CD4-positive, alpha-beta T cell (primary cell): ENCODE data around the gene BCL2L1. TPM values are rescaled to one million over a fixed set of nuclear protein-coding genes. Genes with fewer than 3 reads are reported as not detected.

Source experiments
- ATAC-seq: fragments of 200-7000 bp; cut with Tn5 transposase; one replicate; pipeline ENCODE4 v1.10.0; 2022; ENCODE audit warnings: mild to moderate bottlenecking; ENCODE audit not compliant: poor library complexity
- CTCF ChIA-PET: fragments of 350-600 bp; sonication (Branson Sonifier 250); formaldehyde crosslinking; loops from one replicate; lab custom pipeline; 2021; ENCODE audit warnings: antibody characterized with exemption, inconsistent platforms; lab: Charles Lee
- POLR2A ChIA-PET: fragments of 350-600 bp; sonication (Branson Sonifier 250); formaldehyde crosslinking; loops from one replicate; lab custom pipeline; 2021; ENCODE audit warnings: antibody characterized with exemption, inconsistent platforms; lab: Charles Lee
- DNase-seq, 14 experiments: peaks; one replicate each; pipeline ENCODE4 v3.0.0-alpha.2; 2013 to 2020; ENCODE audit warnings: mixed read lengths in 2 of 14
- H3K27ac ChIP-seq, 2 donors: one replicate each; pipeline versions ENCODE4 v1.5.1 to v1.7.0; 2013; ENCODE audit warnings: low read length in 2 of 2, low read depth in 1 of 2, mild to moderate bottlenecking in 1 of 2
- H3K27me3 ChIP-seq, 2 experiments: 1 replicate in 1 of 2; 2 replicates in 1 of 2; pipeline versions ENCODE4 v1.6.1 to v1.7.0; 2013; ENCODE audit warnings: low read length in 2 of 2, control low read depth in 1 of 2, mild to moderate bottlenecking in 1 of 2, moderate library complexity in 1 of 2; ENCODE audit not compliant: insufficient read depth in 2 of 2, control insufficient read depth in 1 of 2
- H3K36me3 ChIP-seq: one replicate; pipeline ENCODE4 v1.6.1; 2013; ENCODE audit warnings: low read length, control low read depth; ENCODE audit not compliant: insufficient read depth
- H3K4me1 ChIP-seq: one replicate; pipeline ENCODE4 v1.6.1; 2013; ENCODE audit warnings: low read length, control low read depth; ENCODE audit not compliant: insufficient read depth
- H3K4me3 ChIP-seq: one replicate; pipeline ENCODE4 v1.5.1; 2013; ENCODE audit warnings: mild to moderate bottlenecking, low read length, moderate library complexity
- H3K9me3 ChIP-seq, 2 experiments: 1 replicate in 1 of 2; 2 replicates in 1 of 2; pipeline versions ENCODE4 v1.6.1 to v1.7.0; 2013; ENCODE audit warnings: low read length in 2 of 2, mild to moderate bottlenecking in 2 of 2, control low read depth in 1 of 2, moderate library complexity in 1 of 2; ENCODE audit not compliant: control insufficient read depth in 1 of 2, insufficient read depth in 1 of 2
- H3K27ac Mint-ChIP-seq: one replicate; pipeline ENCODE4 v1.8.0; 2020; ENCODE audit warnings: mixed read lengths
- H3K27me3 Mint-ChIP-seq: one replicate; pipeline ENCODE4 v1.8.0; 2021; ENCODE audit warnings: mixed read lengths
- H3K36me3 Mint-ChIP-seq: one replicate; pipeline ENCODE4 v1.8.0; 2021; ENCODE audit warnings: low read depth, mixed read lengths
- H3K4me1 Mint-ChIP-seq: one replicate; pipeline ENCODE4 v1.8.0; 2021; ENCODE audit warnings: low read depth, mixed read lengths
- H3K4me3 Mint-ChIP-seq: one replicate; pipeline ENCODE4 v1.8.0; 2020; ENCODE audit warnings: mild to moderate bottlenecking, mixed read lengths
- H3K9me3 Mint-ChIP-seq: one replicate; pipeline ENCODE4 v1.8.0; 2020; ENCODE audit warnings: mixed read lengths
- intact Hi-C, 2 experiments: fragments of 100-400 bp; cut with DNase I in 1 of 2; cut with micrococcal nuclease in 1 of 2; formaldehyde crosslinking; loops; one replicate each; pipeline versions ENCODE4 v1.15.1 to v1.9.0; 2023 to 2025; cut with DNase I, micrococcal nuclease
- polyA plus RNA-seq, 2 donors: library from polyadenylated mRNA; unstranded; fragments of 120-200 nt; gene quantifications; one replicate each; pipeline ENCODE4 v1.2.1, GENCODE V29; 2013
- total RNA-seq, 174 experiments: library from RNA in 2 of 174; stranded (reverse) in 2 of 174; gene quantifications; one replicate each; pipeline ENCODE4 v1.2.3 and lab custom pipeline; 2021 to 2026
- TF ChIP-seq, protein P1 (sequence below): fragments of 200-600 bp; IDR thresholded peaks from one replicate; pipeline ENCODE4 v1.8.0; 2022; ENCODE audit warnings: antibody characterized with exemption, mild to moderate bottlenecking

Gene BCL2L1
- 10 to 100 TPM; 11.8 to 11.9 TPM for total RNA-seq
- polyA plus RNA-seq (2013, experiment 1 of 2): 34.2 TPM
- polyA plus RNA-seq (2013, experiment 2 of 2): 29.5 TPM
- 10.7 to 362 (median 24.7) reads per million in 172 experiments for total RNA-seq (lab: John Stamatoyannopoulos, UW)

DNA sequence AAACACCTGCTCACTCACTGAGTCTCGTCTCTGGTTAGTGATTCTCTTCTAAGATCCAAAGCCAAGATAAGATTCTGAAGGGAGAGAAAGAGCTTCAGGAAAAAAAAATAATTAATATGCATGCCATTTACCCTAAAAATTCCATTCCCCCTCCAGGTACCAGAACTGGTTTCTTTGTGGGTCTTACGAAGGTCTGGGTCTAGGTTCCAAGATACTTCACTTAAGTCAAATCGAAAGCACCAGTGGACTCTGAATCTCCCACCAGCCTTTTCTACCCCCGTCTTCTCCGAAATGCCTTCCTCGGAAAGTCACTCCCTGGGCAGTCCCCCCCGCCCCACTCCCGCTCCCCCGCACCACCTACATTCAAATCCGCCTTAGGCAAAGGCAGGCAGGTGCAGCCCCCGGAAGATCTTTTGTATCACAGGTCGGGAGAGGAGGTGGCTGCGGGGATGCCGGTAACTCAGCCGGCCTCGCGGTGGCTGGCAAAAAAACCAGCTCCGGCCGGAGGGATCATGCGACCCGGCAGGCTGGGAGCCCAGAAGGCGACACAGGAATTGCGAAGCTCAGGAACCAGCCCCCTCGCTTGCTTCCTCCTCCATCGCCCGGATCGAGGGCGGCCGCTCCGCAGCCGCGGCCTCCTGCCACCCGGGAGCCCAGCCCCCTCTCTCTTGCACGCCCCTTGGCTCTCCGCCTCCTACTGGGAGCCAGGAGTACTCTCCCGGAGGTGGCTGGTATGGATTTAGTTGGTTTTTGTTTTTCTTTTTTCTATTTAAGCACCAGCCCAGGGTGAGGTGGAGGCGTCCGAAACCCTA is at the start of gene BCL2L1:
Gene BCL2L1, minus strand, starts transcription at position 612 of the 812 bp plus-strand sequence. CDS start 650 bp downstream, outside the sequence.
- intact Hi-C loops: loop anchor here (1.0 to 5.0 kb wide), 6 partner anchors 45 to 162 kb away; partner anchors contain the start of gene ID1 (in 1 of the 2)
- peak within 1 kb of the TSS; percentile 92 to 96 for H3K27ac ChIP-seq
- CTCF ChIA-PET: interaction anchor here (0.9 to 7.2 kb wide), 8 partner anchors 10 to 208 kb away, joined by 3 to 197 read pairs (median 8); partner anchors contain the start of genes HM13 and TPX2

DNA sequence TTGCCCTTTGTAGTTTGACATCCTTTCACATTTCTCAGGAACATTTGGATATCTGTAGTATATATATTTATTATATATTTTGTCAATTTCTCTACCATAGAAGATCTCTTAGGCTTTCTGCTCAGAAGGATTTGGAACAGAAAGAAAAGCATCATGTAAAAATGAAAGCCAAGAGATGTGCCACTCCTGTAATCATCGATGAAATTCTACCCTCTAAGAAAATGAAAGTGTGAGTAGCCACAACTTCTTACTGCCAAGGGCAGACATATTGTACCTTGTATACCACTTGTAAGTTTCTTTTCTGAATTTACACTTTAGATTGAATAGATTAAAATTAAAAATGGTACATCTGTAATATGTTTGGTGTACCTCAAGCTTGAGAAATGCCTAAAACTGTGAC is 47.6 kb upstream of the BCL2L1 start:
- peak overlapping the region; percentile 36 for H3K27ac Mint-ChIP-seq
- H3K9me3 Mint-ChIP-seq: no peaks in the 10 kb centered on the region
- Histone ChIP-seq H3K27me3 (no peaks in the 10 kb centered on the region), H3K36me3 (no peaks in the 10 kb centered on the region), H3K27ac (no peak overlapping the region), H3K9me3 (no peaks in the 10 kb centered on the region), H3K4me3 (peak overlapping the region; percentile 30), H3K4me1 (peaks cover 4% of the 10 kb centered on the region)
- H3K4me3 Mint-ChIP-seq: peak overlapping the region; percentile 25
- H3K36me3 Mint-ChIP-seq: no peaks in the 10 kb centered on the region
- no peaks in the 10 kb centered on the region for H3K27me3 Mint-ChIP-seq
- H3K4me1 Mint-ChIP-seq: peaks cover 6% of the 10 kb centered on the region
- ChIA-PET CTCF (interaction anchor here (0.6 kb wide), 1 partner anchor 617 kb away, joined by 3 read pairs; no protein-coding TSS in a partner anchor), POLR2A (no interaction called here)
- DNase-seq: peak in 2 of 14 experiments; percentile 10 to 52
- no peak for ATAC-seq
- TF ChIP-seq, protein P1, sequence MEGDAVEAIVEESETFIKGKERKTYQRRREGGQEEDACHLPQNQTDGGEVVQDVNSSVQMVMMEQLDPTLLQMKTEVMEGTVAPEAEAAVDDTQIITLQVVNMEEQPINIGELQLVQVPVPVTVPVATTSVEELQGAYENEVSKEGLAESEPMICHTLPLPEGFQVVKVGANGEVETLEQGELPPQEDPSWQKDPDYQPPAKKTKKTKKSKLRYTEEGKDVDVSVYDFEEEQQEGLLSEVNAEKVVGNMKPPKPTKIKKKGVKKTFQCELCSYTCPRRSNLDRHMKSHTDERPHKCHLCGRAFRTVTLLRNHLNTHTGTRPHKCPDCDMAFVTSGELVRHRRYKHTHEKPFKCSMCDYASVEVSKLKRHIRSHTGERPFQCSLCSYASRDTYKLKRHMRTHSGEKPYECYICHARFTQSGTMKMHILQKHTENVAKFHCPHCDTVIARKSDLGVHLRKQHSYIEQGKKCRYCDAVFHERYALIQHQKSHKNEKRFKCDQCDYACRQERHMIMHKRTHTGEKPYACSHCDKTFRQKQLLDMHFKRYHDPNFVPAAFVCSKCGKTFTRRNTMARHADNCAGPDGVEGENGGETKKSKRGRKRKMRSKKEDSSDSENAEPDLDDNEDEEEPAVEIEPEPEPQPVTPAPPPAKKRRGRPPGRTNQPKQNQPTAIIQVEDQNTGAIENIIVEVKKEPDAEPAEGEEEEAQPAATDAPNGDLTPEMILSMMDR: no peak
- intact Hi-C loops: no loop called here

More for the DNA sequence above, at the start of gene BCL2L1:
- POLR2A ChIA-PET: interaction anchor here (1.0 to 7.5 kb wide), 8 partner anchors 12 to 150 kb away, joined by 3 to 114 read pairs (median 8); partner anchors contain the start of gene TPX2
- Mint-ChIP-seq H3K4me3 (peak within 1 kb of the TSS; percentile 97), H3K27ac (peak within 1 kb of the TSS; percentile 87), H3K9me3 (no peaks in the 10 kb centered on the region), H3K27me3 (no peaks in the 10 kb centered on the region), H3K36me3 (peaks cover 30% of the 10 kb centered on the region), H3K4me1 (peaks cover 52% of the 10 kb centered on the region)
- TF ChIP-seq, protein P1: no peak
- Histone ChIP-seq H3K4me3 (peak within 1 kb of the TSS; percentile 99), H3K36me3 (peaks cover 11% of the 10 kb centered on the region), H3K27me3 (no peaks in the 10 kb centered on the region), H3K9me3 (no peaks in the 10 kb centered on the region), H3K4me1 (peaks cover 54% of the 10 kb centered on the region)
- DNase-seq (peak; percentile 36 to 82 (median 55)), ATAC-seq (peak; percentile 41)

DNA sequence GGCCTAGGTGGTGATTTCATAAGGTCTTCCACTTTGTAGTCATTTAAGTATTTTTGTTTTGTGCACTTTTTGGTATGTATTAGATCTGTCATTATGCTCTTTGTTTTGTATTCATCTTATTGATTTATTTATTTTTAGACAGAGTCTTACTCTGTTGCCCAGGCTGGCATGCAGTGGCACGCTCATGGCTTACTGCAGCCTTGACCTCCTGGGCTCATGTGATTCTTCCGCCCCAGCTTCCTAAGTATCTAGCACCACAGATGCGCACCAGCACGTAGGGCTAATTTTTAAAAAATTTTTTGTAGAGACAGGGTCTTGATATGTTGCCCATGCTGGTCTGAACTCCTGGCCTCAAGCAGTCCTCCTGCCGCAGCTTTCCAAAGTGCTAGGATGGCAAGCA is 47.0 kb upstream of the BCL2L1 start:
- ATAC-seq (no peak), DNase-seq (no peak)
- H3K9me3 Mint-ChIP-seq: no peaks in the 10 kb centered on the region
- no peak overlapping the region for H3K27ac ChIP-seq
- intact Hi-C loops: no loop called here
- no peaks in the 10 kb centered on the region for H3K36me3 Mint-ChIP-seq
- H3K4me1 Mint-ChIP-seq: peaks cover 6% of the 10 kb centered on the region
- TF ChIP-seq, protein P1: no peak
- H3K27me3 ChIP-seq: no peaks in the 10 kb centered on the region
- H3K4me1 ChIP-seq: peaks cover 4% of the 10 kb centered on the region
- no peaks in the 10 kb centered on the region for H3K27me3 Mint-ChIP-seq
- no peaks in the 10 kb centered on the region for H3K36me3 ChIP-seq
- no peaks in the 10 kb centered on the region for H3K9me3 ChIP-seq
- no peak overlapping the region for H3K4me3 ChIP-seq
- no peak overlapping the region for H3K4me3 Mint-ChIP-seq
- no peak overlapping the region for H3K27ac Mint-ChIP-seq
- ChIA-PET CTCF (no interaction called here), POLR2A (no interaction called here)
